Measurements from ENCODE around the gene TRIM24.

DNA sequence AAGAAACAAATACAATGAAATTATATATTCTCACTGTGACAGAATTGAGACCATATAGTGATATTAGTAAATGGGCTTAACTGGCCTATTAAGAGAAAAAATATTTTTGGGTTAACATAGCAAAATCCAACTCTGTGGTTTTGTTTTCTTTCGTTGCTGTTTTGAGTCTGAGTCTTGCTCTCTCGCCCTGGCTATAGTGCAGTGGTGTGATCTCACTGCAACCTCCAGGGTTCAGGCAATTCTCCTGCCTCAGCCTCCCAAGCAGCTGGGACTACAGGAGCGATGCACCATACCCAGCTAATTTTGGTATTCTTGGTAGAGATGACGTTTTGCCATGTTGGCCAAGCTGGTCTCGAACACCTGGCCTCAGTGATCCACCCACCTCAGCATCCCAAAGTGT, 15.3 kb downstream of the TRIM24 start:
- no peak for TF ChIP-seq EZH2 (IDR thresholded peaks at IDR 0.05)
- no peak for TF ChIP-seq CTCF (IDR thresholded peaks at IDR 0.05)
- no peak for TF ChIP-seq EZH2phosphoT487 (IDR thresholded peaks at IDR 0.05)

Data from neural progenitor cell (in vitro differentiated cells).